Right atrium auricular region (tissue), 2 donors: Measurements from ENCODE around the gene CDK5RAP3. TPM values are rescaled to one million over a fixed set of nuclear protein-coding genes. Genes with fewer than 3 reads are reported as not detected.

Experiments
- DNase-seq: peaks from one replicate; pipeline ENCODE4 v3.0.0-alpha.2; 2019; ENCODE audit warnings: low spot score
- H3K27ac ChIP-seq, 2 donors: fragments of 200-600 bp; sonication (generic); 1 replicate in 1 of 2; 2 replicates in 1 of 2; pipeline ENCODE4 v1.5.1; 2016 to 2019
- H3K27me3 ChIP-seq, 2 donors: fragments of 200-600 bp; sonication (generic); one replicate each; pipeline versions ENCODE4 v1.5.1 to v1.6.0; 2017 to 2019
- H3K36me3 ChIP-seq: fragments of 200-600 bp; sonication (generic); one replicate; pipeline ENCODE4 v1.5.1; 2016
- H3K4me1 ChIP-seq, 2 donors: fragments of 200-600 bp; sonication (generic); one replicate each; pipeline versions ENCODE4 v1.5.1 to v1.6.0; 2017 to 2019
- H3K4me3 ChIP-seq, 2 donors: fragments of 200-600 bp; sonication (generic); 1 replicate in 1 of 2; 2 replicates in 1 of 2; pipeline ENCODE4 v1.5.1; 2017 to 2019; ENCODE audit warnings: mild to moderate bottlenecking in 1 of 2, moderate library complexity in 1 of 2
- H3K9me3 ChIP-seq, 2 donors: fragments of 200-600 bp; sonication (generic); one replicate each; pipeline ENCODE4 v1.5.1; 2019
- CTCF ChIP-seq, 2 donors: fragments of 200-600 bp; sonication (generic); IDR thresholded peaks; one replicate each; pipeline ENCODE4 v1.5.1; 2019; ENCODE audit warnings: antibody characterized with exemption in 2 of 2
- total RNA-seq, 2 donors: library from RNA; depleted of rRNA; stranded (reverse); fragments of >200 nt; gene quantifications; one replicate each; pipeline ENCODE4 v1.1.0, GENCODE V29; 2016

Gene CDK5RAP3
- total RNA-seq, 2 donors from 2014 or later, result 37.9 to 45.4 TPM

GRCh38 chr17:48022901-48023300 is 52.0 kb downstream of the CDK5RAP3 start:
- DNase-seq, result no peak
- H3K27ac ChIP-seq, result peak overlapping the region in 1 of 2 donors; percentile 88
- H3K4me3 ChIP-seq, result peak overlapping the region in 1 of 2 donors; percentile 60
- no peaks in the 10 kb centered on the region for H3K36me3 ChIP-seq
- H3K27me3 ChIP-seq, result no peaks in the 10 kb centered on the region
- no peak for TF ChIP-seq CTCF (IDR thresholded peaks at IDR 0.05)
- no peaks in the 10 kb centered on the region for H3K9me3 ChIP-seq
- H3K4me1 ChIP-seq, result peaks cover 0 to 41% of the 10 kb centered on the region in 2 donors

GRCh38 chr17:48023400-48024148 is 52.7 kb downstream of the CDK5RAP3 start:
- no peak for TF ChIP-seq CTCF (IDR thresholded peaks at IDR 0.05)
- peaks cover 0 to 41% of the 10 kb centered on the region in 2 donors for H3K4me1 ChIP-seq
- peak overlapping the region; percentile 33 to 60 for H3K4me3 ChIP-seq
- H3K9me3 ChIP-seq, result no peaks in the 10 kb centered on the region
- no peaks in the 10 kb centered on the region for H3K36me3 ChIP-seq
- H3K27me3 ChIP-seq, result no peaks in the 10 kb centered on the region
- peak; percentile 80 for DNase-seq
- H3K27ac ChIP-seq, result peak overlapping the region; percentile 84 to 88

GRCh38 chr17:48024149-48025039 is 53.5 kb downstream of the CDK5RAP3 start:
- Histone ChIP-seq H3K9me3 (no peaks in the 10 kb centered on the region), H3K4me1 (peaks cover 0 to 41% of the 10 kb centered on the region in 2 donors), H3K27ac (peak overlapping the region; percentile 84 to 88), H3K4me3 (peak overlapping the region; percentile 33 to 60), H3K27me3 (no peaks in the 10 kb centered on the region), H3K36me3 (no peaks in the 10 kb centered on the region)
- TF ChIP-seq CTCF (IDR thresholded peaks at IDR 0.05), result no peak
- no peak for DNase-seq

GRCh38 chr17:48025040-48025903 is 54.4 kb downstream of the CDK5RAP3 start:
- Histone ChIP-seq H3K36me3 (no peaks in the 10 kb centered on the region), H3K27me3 (no peaks in the 10 kb centered on the region), H3K9me3 (no peaks in the 10 kb centered on the region), H3K4me3 (peak overlapping the region; percentile 28 to 60), H3K4me1 (peaks cover 0 to 41% of the 10 kb centered on the region in 2 donors), H3K27ac (peak overlapping the region; percentile 84 to 88)
- peak; percentile 78 to 93 for TF ChIP-seq CTCF (IDR thresholded peaks at IDR 0.05)
- DNase-seq, result peak; percentile 98

GRCh38 chr17:48025904-48026501 is 55.1 kb downstream of the CDK5RAP3 start:
- H3K27me3 ChIP-seq, result no peaks in the 10 kb centered on the region
- TF ChIP-seq CTCF (IDR thresholded peaks at IDR 0.05), result no peak
- DNase-seq, result no peak
- no peaks in the 10 kb centered on the region for H3K9me3 ChIP-seq
- H3K4me1 ChIP-seq, result peaks cover 0 to 48% of the 10 kb centered on the region in 2 donors
- peak overlapping the region in 1 of 2 donors; percentile 60 for H3K4me3 ChIP-seq
- H3K36me3 ChIP-seq, result no peaks in the 10 kb centered on the region
- H3K27ac ChIP-seq, result peak overlapping the region; percentile 71
